MM.1S (cell line): ENCODE results near the gene ZBTB44.

Experiments
- DNase-seq: peaks from one replicate; pipeline ENCODE4 v3.0.0-alpha.2; 2015
- H2AFZ ChIP-seq: fragments of 300-600 bp; sonication (generic); 2 replicates; pipeline ENCODE4 v1.6.0; 2016; ENCODE audit warnings: antibody characterized with exemption, low read length
- H3F3A ChIP-seq: fragments of 300-600 bp; sonication (generic); 2 replicates; pipeline ENCODE4 v1.6.1; 2016; ENCODE audit warnings: mild to moderate bottlenecking, antibody characterized with exemption, low read length, moderate library complexity, mixed read lengths; ENCODE audit not compliant: insufficient read depth
- H3K27ac ChIP-seq: fragments of 300-600 bp; sonication (generic); 2 replicates; pipeline ENCODE4 v1.5.1; 2016; ENCODE audit warnings: mild to moderate bottlenecking, low read length
- H3K27me3 ChIP-seq: fragments of 300-600 bp; sonication (generic); replicated peaks from 2 replicates; pipeline ENCODE4 v1.6.0; 2016; ENCODE audit warnings: low read length; ENCODE audit not compliant: insufficient read depth
- H3K36me3 ChIP-seq: fragments of 300-600 bp; sonication (generic); replicated peaks from 2 replicates; pipeline ENCODE4 v1.6.1; 2016; ENCODE audit warnings: mild to moderate bottlenecking, low read length, mixed read lengths; ENCODE audit not compliant: insufficient read depth
- H3K4me1 ChIP-seq: fragments of 300-600 bp; sonication (generic); 2 replicates; pipeline ENCODE4 v1.6.1; 2016; ENCODE audit warnings: low read length, mixed read lengths
- H3K4me2 ChIP-seq: fragments of 300-600 bp; sonication (generic); 2 replicates; pipeline ENCODE4 v1.6.0; 2016; ENCODE audit warnings: low read depth, low read length
- H3K4me3 ChIP-seq: fragments of 300-600 bp; sonication (generic); 2 replicates; pipeline ENCODE4 v1.5.1; 2016; ENCODE audit warnings: low read length, mixed read lengths
- H3K79me2 ChIP-seq: fragments of 300-600 bp; sonication (generic); 2 replicates; pipeline ENCODE4 v1.6.1; 2016; ENCODE audit warnings: mixed run types, low read length, mixed read lengths
- H3K9ac ChIP-seq: fragments of 300-600 bp; sonication (generic); 2 replicates; pipeline ENCODE4 v1.6.1; 2016; ENCODE audit warnings: low read length, mixed read lengths
- H3K9me2 ChIP-seq: fragments of 300-600 bp; sonication (generic); replicated peaks from 2 replicates; pipeline ENCODE4 v1.6.1; 2016; ENCODE audit warnings: mild to moderate bottlenecking, low read length, mixed read lengths; ENCODE audit not compliant: insufficient read depth
- H3K9me3 ChIP-seq: fragments of 300-600 bp; sonication (generic); replicated peaks from 2 replicates; pipeline ENCODE4 v1.6.1; 2016; ENCODE audit warnings: mild to moderate bottlenecking, low read length, mixed read lengths; ENCODE audit not compliant: insufficient read depth
- H4K20me1 ChIP-seq: fragments of 300-600 bp; sonication (generic); 2 replicates; pipeline ENCODE4 v1.6.1; 2016; ENCODE audit warnings: mild to moderate bottlenecking, low read length, moderate library complexity, mixed read lengths; ENCODE audit not compliant: insufficient read depth
- CTCF ChIP-seq: fragments of 300-600 bp; sonication (generic); IDR thresholded peaks from 2 replicates; pipeline ENCODE4 v1.5.1; 2016; ENCODE audit warnings: antibody characterized with exemption, low read length, mixed read lengths
- EZH2 ChIP-seq: fragments of 300-600 bp; sonication (generic); optimal IDR thresholded peaks from 2 replicates; pipeline ENCODE3; 2017; ENCODE audit warnings: low read depth, mild to moderate bottlenecking, antibody characterized with exemption, low read length, mixed read lengths
- EZH2phosphoT487 ChIP-seq: fragments of 300-600 bp; sonication (generic); IDR thresholded peaks from 2 replicates; pipeline ENCODE4 v1.6.1; 2018; ENCODE audit warnings: antibody characterized with exemption, low read length

ZBTB44 gene

GRCh38 chr11:130323452-130324450, 9.0 kb upstream of the ZBTB44 start:
- DNase-seq, result no peak
- no peak overlapping the region for H3K4me2 ChIP-seq
- no peaks in the 10 kb centered on the region for H3K4me1 ChIP-seq
- no peaks in the 10 kb centered on the region for H4K20me1 ChIP-seq
- no peaks in the 10 kb centered on the region for H3K79me2 ChIP-seq
- H2AFZ ChIP-seq, result no peak overlapping the region
- TF ChIP-seq EZH2phosphoT487, result no peak
- no peak for TF ChIP-seq EZH2
- TF ChIP-seq CTCF, result no peak
- H3K4me3 ChIP-seq, result no peak overlapping the region
- no peak overlapping the region for H3K27ac ChIP-seq
- H3F3A ChIP-seq, result no peaks in the 10 kb centered on the region
- no peaks in the 10 kb centered on the region for H3K9me3 ChIP-seq
- no peaks in the 10 kb centered on the region for H3K9me2 ChIP-seq
- no peak overlapping the region for H3K9ac ChIP-seq
- no peaks in the 10 kb centered on the region for H3K27me3 ChIP-seq
- H3K36me3 ChIP-seq, result no peaks in the 10 kb centered on the region

- Histone ChIP-seq H4K20me1 (no peaks in the 10 kb centered on the region), H3K36me3 (no peaks in the 10 kb centered on the region), H3K4me2 (no peak overlapping the region), H3K27ac (no peak overlapping the region), H3K9me2 (no peaks in the 10 kb centered on the region), H3K9me3 (no peaks in the 10 kb centered on the region), H2AFZ (no peak overlapping the region), H3K9ac (no peak overlapping the region), H3K79me2 (no peaks in the 10 kb centered on the region), H3K4me1 (no peaks in the 10 kb centered on the region), H3F3A (no peaks in the 10 kb centered on the region), H3K4me3 (no peak overlapping the region), H3K27me3 (no peaks in the 10 kb centered on the region)
- no peak for DNase-seq
- no peak for TF ChIP-seq EZH2
- no peak for TF ChIP-seq CTCF
- TF ChIP-seq EZH2phosphoT487, result no peak
These were observed 7.4 kb upstream of the ZBTB44 start for GRCh38 chr11:130322126-130322525.

- H2AFZ ChIP-seq, result no peak overlapping the region
These were observed 3.4 kb upstream of the ZBTB44 start for GRCh38 chr11:130318031-130318673.

More at GRCh38 chr11:130318031-130318673, 3.4 kb upstream of the ZBTB44 start:
- Histone ChIP-seq H3K27ac (no peak overlapping the region), H3F3A (peaks cover 20% of the 10 kb centered on the region), H3K9me3 (no peaks in the 10 kb centered on the region), H3K4me3 (no peak overlapping the region), H3K4me2 (no peak overlapping the region), H3K9me2 (no peaks in the 10 kb centered on the region), H3K36me3 (no peaks in the 10 kb centered on the region), H3K9ac (no peak overlapping the region), H3K4me1 (peaks cover 6% of the 10 kb centered on the region; the same call in 1 of the 2 replicates), H3K27me3 (no peaks in the 10 kb centered on the region), H4K20me1 (no peaks in the 10 kb centered on the region), H3K79me2 (peaks cover 9% of the 10 kb centered on the region)
- DNase-seq, result no peak
- no peak for TF ChIP-seq EZH2phosphoT487
